Measurements from ENCODE around the gene MTCL1. TPM values are rescaled to one million over a fixed set of nuclear protein-coding genes. Genes with fewer than 3 reads are reported as not detected.

MTCL1 gene
- 9.7 and 25.2 TPM in 2 replicates for total RNA-seq

GRCh38 chr18:8705238-8705960, at the start of gene MTCL1:
Gene MTCL1, plus strand, starts transcription at chr18:8705556. Its CDS starts 105 bp downstream, at chr18:8705661.

Other genes with a start within 250 kb of the MTCL1 start
- gene RAB12, start 96.1 kb upstream of the MTCL1 start, total RNA-seq = 73.1 and 88.5 TPM in 2 replicates